ENCODE measurements around the gene DNPEP. TPM values are rescaled to one million over a fixed set of nuclear protein-coding genes. Genes with fewer than 3 reads are reported as not detected.

The DNPEP gene
- total RNA-seq, 1 experiment from 2014 or later: 76.8 TPM

- in situ Hi-C loops (cut with HindIII; ENCODE audit: low pct_unique_long_range_greater_than_20kb, low sequenced_read_pairs): no loop called here
- DNase-seq (ENCODE audit: low read depth): no peak
Observed at GRCh38 chr2:219334076-219334475, 53.6 kb downstream of the DNPEP start.

- in situ Hi-C loops (cut with HindIII; ENCODE audit: low pct_unique_long_range_greater_than_20kb, low sequenced_read_pairs): no loop called here
- no peak for DNase-seq (ENCODE audit: low read depth)
Observed at GRCh38 chr2:219332542-219332941, 55.2 kb downstream of the DNPEP start, which contains the start of gene RESP18. RESP18 (minus strand) TSS chr2:219332744.

DNA sequence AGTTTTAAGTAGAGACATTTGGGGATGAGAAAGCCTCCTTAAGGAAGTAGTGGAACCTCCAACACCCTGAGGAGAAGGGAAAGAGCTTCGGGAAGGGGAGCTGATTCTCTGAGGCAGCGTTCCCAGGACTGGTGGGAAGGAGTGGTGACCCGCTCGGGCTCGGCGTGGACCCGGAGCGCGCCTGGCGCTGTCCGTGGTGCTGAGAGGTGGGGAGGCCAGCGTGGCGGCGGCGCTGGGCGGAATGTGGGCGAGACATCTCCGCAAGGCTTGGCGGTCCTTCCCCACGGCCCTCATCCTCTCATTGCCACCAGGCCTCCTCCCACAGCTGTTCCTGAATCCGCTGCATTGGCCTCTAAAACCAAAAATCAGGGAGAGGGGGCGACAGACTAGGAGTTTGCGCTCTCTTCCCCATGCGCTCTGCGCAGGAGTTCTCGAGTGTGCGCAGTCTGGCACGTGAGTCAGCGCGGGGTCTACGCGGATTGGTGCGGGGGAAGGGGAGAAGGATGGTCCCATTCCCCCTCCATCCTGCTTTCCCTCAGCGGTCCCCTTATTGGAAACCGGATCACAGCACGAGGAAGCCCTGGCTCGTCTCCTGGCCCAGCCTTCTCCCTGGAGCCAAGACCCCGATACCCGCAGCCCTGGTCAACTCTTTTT is 56.0 kb downstream of the DNPEP start:
- in situ Hi-C loops (cut with HindIII; ENCODE audit: low pct_unique_long_range_greater_than_20kb, low sequenced_read_pairs): no loop called here
- peak; percentile 19 for DNase-seq (ENCODE audit: low read depth)

DNA sequence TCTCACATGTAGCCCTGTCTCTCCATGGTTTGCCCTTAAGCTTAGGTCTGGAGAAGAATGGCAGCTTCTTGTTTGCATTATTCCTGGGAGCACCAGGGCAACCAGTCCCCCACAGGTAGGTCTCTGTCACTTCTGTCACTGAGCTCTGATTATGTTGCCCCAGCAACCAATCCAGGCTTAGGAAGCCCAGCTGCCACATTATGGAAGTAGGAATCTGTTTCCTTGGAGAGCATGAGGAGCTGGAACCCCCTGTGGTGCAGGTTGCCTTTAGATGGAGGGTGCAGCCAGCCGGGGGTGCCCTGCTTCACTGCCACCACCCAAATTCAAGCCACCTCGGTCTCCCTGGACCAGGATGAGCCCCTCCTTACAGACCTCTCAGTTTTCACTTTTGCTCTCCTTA is 60.0 kb downstream of the DNPEP start:
- in situ Hi-C loops (cut with HindIII; ENCODE audit: low pct_unique_long_range_greater_than_20kb, low sequenced_read_pairs): no loop called here
- no peak for DNase-seq (ENCODE audit: low read depth)

- in situ Hi-C loops (cut with HindIII; ENCODE audit: low pct_unique_long_range_greater_than_20kb, low sequenced_read_pairs): no loop called here
- DNase-seq (ENCODE audit: low read depth): no peak
Observed at GRCh38 chr2:219325657-219326315, 61.9 kb downstream of the DNPEP start.

DNA sequence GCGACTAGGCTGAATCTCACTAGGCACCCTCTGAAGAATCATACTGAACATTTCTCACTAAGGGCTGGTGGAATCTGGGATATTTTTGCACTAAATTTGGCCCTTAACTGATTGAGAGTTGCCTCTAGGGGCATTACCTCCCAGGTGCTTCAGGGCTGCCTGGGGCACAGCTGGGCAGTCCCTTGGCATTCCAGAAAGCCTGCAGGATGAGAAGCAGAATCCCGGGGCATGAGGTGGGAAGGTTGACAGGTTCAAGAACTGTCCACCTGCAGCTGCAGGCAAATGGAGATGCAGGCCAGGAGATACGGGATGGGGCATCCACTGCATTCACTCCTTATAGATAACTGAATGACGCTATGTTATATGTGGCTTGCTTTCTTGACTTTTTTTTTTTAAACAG is 62.6 kb downstream of the DNPEP start:
- no peak for DNase-seq (ENCODE audit: low read depth)
- in situ Hi-C loops (cut with HindIII; ENCODE audit: low pct_unique_long_range_greater_than_20kb, low sequenced_read_pairs): no loop called here

DNA sequence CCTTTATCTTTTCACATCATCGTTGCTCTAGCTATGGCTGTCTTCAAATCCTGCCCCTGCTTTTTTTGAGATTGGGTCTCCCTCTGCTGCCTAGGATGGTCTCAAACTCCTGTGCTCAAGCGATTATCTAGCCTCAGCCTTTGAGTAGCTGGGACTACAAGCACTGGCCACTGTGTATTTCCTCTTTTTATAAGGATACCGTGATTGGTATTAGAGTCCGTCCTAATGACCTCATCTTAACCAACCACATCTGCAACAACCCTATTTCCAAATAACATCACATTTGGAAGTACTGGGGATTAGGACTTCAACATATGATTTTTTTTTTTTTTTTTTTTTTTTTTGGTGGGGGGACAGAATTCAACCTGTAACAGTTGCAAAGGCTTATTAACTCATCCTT is 64.3 kb downstream of the DNPEP start:
- in situ Hi-C loops (cut with HindIII; ENCODE audit: low pct_unique_long_range_greater_than_20kb, low sequenced_read_pairs): no loop called here
- no peak for DNase-seq (ENCODE audit: low read depth)

Other genes starting within 250 kb of the DNPEP start
- 17.4 and 21.5 TPM in 2 replicates for gene NHEJ1, start 227.1 kb downstream of the DNPEP start, total RNA-seq (2014; rRNA removed; shearing (Covaris generic); ENCODE audit: low replicate concordance)
- 0.07 and 0.70 TPM in 2 replicates for gene SLC23A3, start 217.9 kb downstream of the DNPEP start, total RNA-seq (2014; rRNA removed; shearing (Covaris generic); ENCODE audit: low replicate concordance)
- 24.6 and 28.9 TPM in 2 replicates for gene CNPPD1, start 211.0 kb downstream of the DNPEP start, total RNA-seq (2014; rRNA removed; shearing (Covaris generic); ENCODE audit: low replicate concordance)
- 54.2 and 72.1 TPM in 2 replicates for gene RETREG2, start 209.6 kb downstream of the DNPEP start, total RNA-seq (2014; rRNA removed; shearing (Covaris generic); ENCODE audit: low replicate concordance)
- 32.5 and 42.0 TPM in 2 replicates for gene ZFAND2B, start 181.1 kb downstream of the DNPEP start, total RNA-seq (2014; rRNA removed; shearing (Covaris generic); ENCODE audit: low replicate concordance)
- gene ABCB6, start 169.0 kb downstream of the DNPEP start, total RNA-seq (2014; rRNA removed; shearing (Covaris generic); ENCODE audit: low replicate concordance): 80.0 and 81.7 TPM in 2 replicates
- gene ATG9A, start 158.3 kb downstream of the DNPEP start, total RNA-seq (2014; rRNA removed; shearing (Covaris generic); ENCODE audit: low replicate concordance): 18.6 and 39.2 TPM in 2 replicates
- 20.7 and 45.6 TPM in 2 replicates for gene ANKZF1, start 158.1 kb downstream of the DNPEP start, total RNA-seq (2014; rRNA removed; shearing (Covaris generic); ENCODE audit: low replicate concordance)
- gene GLB1L, start 142.5 kb downstream of the DNPEP start, total RNA-seq (2014; rRNA removed; shearing (Covaris generic); ENCODE audit: low replicate concordance): 26.1 and 35.4 TPM in 2 replicates
- 45.2 and 60.8 TPM in 2 replicates for gene STK16, start 142.4 kb downstream of the DNPEP start, total RNA-seq (2014; rRNA removed; shearing (Covaris generic); ENCODE audit: low replicate concordance)
- gene TUBA4B, start 134.7 kb downstream of the DNPEP start, total RNA-seq (2014; rRNA removed; shearing (Covaris generic); ENCODE audit: low replicate concordance): 0.10 TPM in 1 of 2 replicates, not detected in the other
- gene TUBA4A, start 134.0 kb downstream of the DNPEP start, total RNA-seq (2014; rRNA removed; shearing (Covaris generic); ENCODE audit: low replicate concordance): 23.9 and 24.9 TPM in 2 replicates
- gene DNAJB2, start 108.5 kb downstream of the DNPEP start, total RNA-seq (2014; rRNA removed; shearing (Covaris generic); ENCODE audit: low replicate concordance): 17.0 and 50.6 TPM in 2 replicates
- gene PTPRN, start 78.5 kb downstream of the DNPEP start, total RNA-seq (2014; rRNA removed; shearing (Covaris generic); ENCODE audit: low replicate concordance): not detected in 2 replicates
- not detected in 2 replicates for gene RESP18, start 55.2 kb downstream of the DNPEP start, total RNA-seq (2014; rRNA removed; shearing (Covaris generic); ENCODE audit: low replicate concordance)
- gene DES, start 30.5 kb upstream of the DNPEP start, total RNA-seq (2014; rRNA removed; shearing (Covaris generic); ENCODE audit: low replicate concordance): 4.9 TPM in 1 of 2 replicates, not detected in the other
- gene SPEG, start 46.9 kb upstream of the DNPEP start, total RNA-seq (2014; rRNA removed; shearing (Covaris generic); ENCODE audit: low replicate concordance): 8.4 and 22.9 TPM in 2 replicates
- gene GMPPA, start 111.0 kb upstream of the DNPEP start, total RNA-seq (2014; rRNA removed; shearing (Covaris generic); ENCODE audit: low replicate concordance): 88.9 and 95.2 TPM in 2 replicates
- 0.17 and 2.5 TPM in 2 replicates for gene ASIC4, start 126.6 kb upstream of the DNPEP start, total RNA-seq (2014; rRNA removed; shearing (Covaris generic); ENCODE audit: low replicate concordance)
- gene CHPF, start 155.9 kb upstream of the DNPEP start, total RNA-seq (2014; rRNA removed; shearing (Covaris generic); ENCODE audit: low replicate concordance): 78.8 and 104 TPM in 2 replicates
- gene TMEM198, start 156.1 kb upstream of the DNPEP start, total RNA-seq (2014; rRNA removed; shearing (Covaris generic); ENCODE audit: low replicate concordance): 4.5 and 9.3 TPM in 2 replicates
- gene OBSL1, start 183.6 kb upstream of the DNPEP start, total RNA-seq (2014; rRNA removed; shearing (Covaris generic); ENCODE audit: low replicate concordance): 81.7 and 82.7 TPM in 2 replicates
- not detected in 2 replicates for gene INHA, start 184.4 kb upstream of the DNPEP start, total RNA-seq (2014; rRNA removed; shearing (Covaris generic); ENCODE audit: low replicate concordance)
- 18.5 and 20.6 TPM in 2 replicates for gene STK11IP, start 209.9 kb upstream of the DNPEP start, total RNA-seq (2014; rRNA removed; shearing (Covaris generic); ENCODE audit: low replicate concordance)
- 0.75 and 3.5 TPM in 2 replicates for gene SLC4A3, start 239.7 kb upstream of the DNPEP start, total RNA-seq (2014; rRNA removed; shearing (Covaris generic); ENCODE audit: low replicate concordance)

All from Caki2 (cell line).